Hepatocyte (in vitro differentiated cells): ENCODE data around the gene C14orf180. TPM values are rescaled to one million over a fixed set of nuclear protein-coding genes. Genes with fewer than 3 reads are reported as not detected.

Source experiments
- DNase-seq: peaks from one replicate; pipeline ENCODE4 v3.0.0-alpha.2; 2016; ENCODE audit warnings: low spot score
- H2AFZ ChIP-seq: fragments of 200-600 bp; sonication (generic); 2 replicates; pipeline ENCODE4 v1.6.0; 2016; ENCODE audit warnings: antibody characterized with exemption, mild to moderate bottlenecking
- H3K27ac ChIP-seq: fragments of 200-600 bp; sonication (generic); 2 replicates; pipeline ENCODE4 v1.5.1; 2016; ENCODE audit warnings: mild to moderate bottlenecking
- H3K27me3 ChIP-seq: fragments of 200-600 bp; sonication (generic); 2 replicates; pipeline ENCODE4 v1.6.1; 2016
- H3K36me3 ChIP-seq: fragments of 200-600 bp; sonication (generic); replicated peaks from 2 replicates; pipeline ENCODE4 v1.5.1; 2016; ENCODE audit warnings: low read depth; ENCODE audit not compliant: insufficient read depth
- H3K4me1 ChIP-seq: fragments of 200-600 bp; sonication (generic); 2 replicates; pipeline ENCODE4 v1.5.1; 2016; ENCODE audit warnings: mild to moderate bottlenecking, moderate library complexity; ENCODE audit not compliant: insufficient read depth
- H3K4me2 ChIP-seq: fragments of 200-600 bp; sonication (generic); 2 replicates; pipeline ENCODE4 v1.6.0; 2016
- H3K4me3 ChIP-seq: fragments of 200-600 bp; sonication (generic); 2 replicates; pipeline ENCODE4 v1.5.1; 2016; ENCODE audit warnings: mild to moderate bottlenecking
- H3K79me2 ChIP-seq: fragments of 200-600 bp; sonication (generic); 2 replicates; pipeline ENCODE4 v1.6.0; 2017; ENCODE audit warnings: mild to moderate bottlenecking
- H3K9me2 ChIP-seq: fragments of 200-600 bp; sonication (generic); replicated peaks from 2 replicates; pipeline ENCODE4 v1.6.0; 2017; ENCODE audit warnings: mild to moderate bottlenecking; ENCODE audit not compliant: insufficient read depth
- H3K9me3 ChIP-seq: fragments of 200-600 bp; sonication (generic); 2 replicates; pipeline ENCODE4 v1.5.1; 2016; ENCODE audit warnings: low read depth, mild to moderate bottlenecking
- H4K20me1 ChIP-seq: fragments of 200-600 bp; sonication (generic); 2 replicates; pipeline ENCODE4 v1.6.0; 2016; ENCODE audit warnings: mild to moderate bottlenecking; ENCODE audit not compliant: insufficient read depth, poor library complexity, severe bottlenecking
- EZH2 ChIP-seq: fragments of 200-600 bp; sonication (generic); IDR thresholded peaks from 2 replicates; pipeline ENCODE4 v1.6.1; 2016; ENCODE audit warnings: antibody characterized with exemption, mild to moderate bottlenecking, borderline replicate concordance
- EZH2phosphoT487 ChIP-seq: fragments of 200-600 bp; sonication (generic); IDR thresholded peaks from one replicate; pipeline ENCODE4 v1.6.1; 2018; ENCODE audit warnings: antibody characterized with exemption, mild to moderate bottlenecking, low read depth, moderate library complexity; ENCODE audit not compliant: unreplicated experiment, severe bottlenecking
- WGBS: methylation state at CpG from one replicate; pipeline ENCODE4 v1.1.6; 2016; ENCODE audit warnings: low lambda C conversion rate; ENCODE audit errors: missing lambda C conversion rate; 5-methylcytosine and 5-hydroxymethylcytosine counted together
- polyA plus RNA-seq: library from polyadenylated mRNA; unstranded; fragments of >200 nt; fragmentation: Nextera tagmentation; extraction: Ambion mirVana; gene quantifications from 2 replicates; pipeline ENCODE4 v1.2.1, GENCODE V29; 2016
- total RNA-seq: library from RNA; depleted of rRNA; stranded (reverse); fragments of >200 nt; gene quantifications from 2 replicates; pipeline ENCODE4 v1.2.3, GENCODE V29; 2014
- TF ChIP-seq, protein P1 (sequence below): fragments of 200-600 bp; sonication (generic); IDR thresholded peaks from 2 replicates; pipeline ENCODE4 v1.5.1; 2016; ENCODE audit warnings: antibody characterized with exemption, mild to moderate bottlenecking; ENCODE audit not compliant: poor library complexity

The C14orf180 gene
- total and polyA plus RNA-seq, 2 experiments from 2014 or later: 1.1 to 1.2 TPM

DNA sequence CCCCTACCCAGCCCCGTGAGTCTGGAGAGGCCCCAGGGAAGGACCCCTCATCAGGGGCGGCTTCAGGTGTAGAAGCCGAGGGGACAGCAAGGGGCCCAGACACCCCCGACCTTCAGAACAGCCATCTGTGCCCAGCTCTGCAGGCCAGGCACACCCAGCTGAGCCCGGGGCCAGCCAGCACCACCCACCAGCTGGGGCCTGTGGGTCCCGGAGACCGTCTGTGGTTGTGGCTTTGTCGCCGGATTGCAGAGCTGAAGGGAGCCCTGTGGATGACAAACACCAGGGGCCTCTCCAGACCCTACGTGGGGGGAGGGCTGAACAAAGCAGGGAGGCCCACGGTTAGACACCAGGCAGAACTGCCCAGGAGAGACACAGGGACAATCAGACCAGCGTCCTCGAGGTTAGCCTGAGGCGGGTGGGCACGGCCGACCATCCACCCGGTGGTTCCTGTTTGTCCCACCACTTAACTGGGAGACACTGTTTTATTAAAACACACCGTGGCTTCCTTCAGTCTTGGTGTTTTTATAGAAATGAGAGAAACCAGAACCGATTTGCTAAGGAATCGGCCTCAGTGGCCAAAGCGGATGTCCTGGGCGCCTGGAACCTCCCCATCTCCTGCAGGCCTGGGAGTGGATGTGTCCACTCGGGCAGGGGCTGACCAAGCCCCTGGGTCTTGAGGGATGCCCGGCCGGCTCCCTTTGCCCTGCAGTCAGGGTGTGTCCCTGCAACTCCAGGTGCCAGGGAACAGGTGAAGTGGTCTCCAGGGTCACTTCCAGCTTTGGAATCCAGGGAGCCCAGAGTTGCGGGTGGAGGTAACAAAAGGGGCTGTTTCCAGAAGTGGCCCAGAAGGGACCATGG is 10.0 kb downstream of the C14orf180 start:
- H3K4me2 ChIP-seq: no peak overlapping the region
- no peaks in the 10 kb centered on the region for H3K9me2 ChIP-seq
- TF ChIP-seq EZH2 (no peak), EZH2phosphoT487 (no peak)
- TF ChIP-seq, protein P1, sequence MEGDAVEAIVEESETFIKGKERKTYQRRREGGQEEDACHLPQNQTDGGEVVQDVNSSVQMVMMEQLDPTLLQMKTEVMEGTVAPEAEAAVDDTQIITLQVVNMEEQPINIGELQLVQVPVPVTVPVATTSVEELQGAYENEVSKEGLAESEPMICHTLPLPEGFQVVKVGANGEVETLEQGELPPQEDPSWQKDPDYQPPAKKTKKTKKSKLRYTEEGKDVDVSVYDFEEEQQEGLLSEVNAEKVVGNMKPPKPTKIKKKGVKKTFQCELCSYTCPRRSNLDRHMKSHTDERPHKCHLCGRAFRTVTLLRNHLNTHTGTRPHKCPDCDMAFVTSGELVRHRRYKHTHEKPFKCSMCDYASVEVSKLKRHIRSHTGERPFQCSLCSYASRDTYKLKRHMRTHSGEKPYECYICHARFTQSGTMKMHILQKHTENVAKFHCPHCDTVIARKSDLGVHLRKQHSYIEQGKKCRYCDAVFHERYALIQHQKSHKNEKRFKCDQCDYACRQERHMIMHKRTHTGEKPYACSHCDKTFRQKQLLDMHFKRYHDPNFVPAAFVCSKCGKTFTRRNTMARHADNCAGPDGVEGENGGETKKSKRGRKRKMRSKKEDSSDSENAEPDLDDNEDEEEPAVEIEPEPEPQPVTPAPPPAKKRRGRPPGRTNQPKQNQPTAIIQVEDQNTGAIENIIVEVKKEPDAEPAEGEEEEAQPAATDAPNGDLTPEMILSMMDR: no peak

DNA sequence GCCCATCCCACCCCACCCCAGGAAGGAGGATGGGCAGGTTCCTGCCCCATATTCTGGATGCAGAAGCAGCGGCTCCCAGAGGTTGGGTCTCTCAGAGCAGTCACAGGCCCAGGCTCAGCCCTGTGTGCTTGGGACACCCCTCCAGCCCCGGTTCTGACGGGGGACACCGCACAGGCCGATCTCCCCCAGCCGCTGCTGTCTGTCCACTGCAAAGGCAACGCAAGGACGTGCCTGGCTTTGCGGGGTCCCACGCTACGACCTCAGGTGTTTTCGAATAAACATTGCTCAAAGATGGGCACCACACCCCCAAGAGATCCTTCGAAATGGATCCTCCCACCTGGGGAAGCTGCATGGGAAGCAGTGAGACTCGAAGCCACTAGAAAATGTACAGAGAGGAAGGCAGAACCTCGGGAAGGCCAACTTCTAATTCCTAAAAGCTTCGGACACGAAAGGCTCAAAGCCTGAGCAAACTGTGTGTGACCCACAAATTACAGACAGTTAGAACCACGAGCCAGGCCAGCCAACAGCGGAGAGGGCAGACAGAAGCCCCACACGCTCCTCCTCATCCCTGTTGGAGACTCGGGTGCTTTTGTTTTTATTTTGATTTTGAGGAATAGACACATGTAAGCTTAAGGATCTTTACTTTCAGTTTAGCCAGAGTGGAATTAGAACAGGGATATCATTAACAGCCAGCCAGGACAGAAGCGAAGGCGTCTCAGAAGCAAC is 10.8 kb downstream of the C14orf180 start:
- H3K4me1 ChIP-seq: peaks cover 16% of the 10 kb centered on the region
- no peak overlapping the region for H3K27ac ChIP-seq
- H3K4me3 ChIP-seq: no peak overlapping the region
- no peaks in the 10 kb centered on the region for H3K9me2 ChIP-seq
- H3K4me2 ChIP-seq: no peak overlapping the region
- no peaks in the 10 kb centered on the region for H3K27me3 ChIP-seq
- H2AFZ ChIP-seq: no peak overlapping the region
- no peak for TF ChIP-seq EZH2phosphoT487
- TF ChIP-seq EZH2: no peak
- TF ChIP-seq, protein P1: no peak
- H3K36me3 ChIP-seq: no peaks in the 10 kb centered on the region
- no peaks in the 10 kb centered on the region for H4K20me1 ChIP-seq
- no peaks in the 10 kb centered on the region for H3K79me2 ChIP-seq
- no peak for DNase-seq
- H3K9me3 ChIP-seq: no peaks in the 10 kb centered on the region
- 84% methylated on average over 23 of the region's 23 CpGs for WGBS

More for the DNA sequence above, 10.0 kb downstream of the C14orf180 start:
- no peaks in the 10 kb centered on the region for H3K36me3 ChIP-seq
- no peaks in the 10 kb centered on the region for H3K27me3 ChIP-seq
- WGBS: 84% methylated on average over 22 of the region's 26 CpGs
- H3K79me2 ChIP-seq: no peaks in the 10 kb centered on the region
- H2AFZ ChIP-seq: no peak overlapping the region
- no peaks in the 10 kb centered on the region for H3K9me3 ChIP-seq
- no peaks in the 10 kb centered on the region for H4K20me1 ChIP-seq
- DNase-seq: no peak
- peaks cover 19% of the 10 kb centered on the region for H3K4me1 ChIP-seq
- no peak overlapping the region for H3K27ac ChIP-seq
- H3K4me3 ChIP-seq: no peak overlapping the region

DNA sequence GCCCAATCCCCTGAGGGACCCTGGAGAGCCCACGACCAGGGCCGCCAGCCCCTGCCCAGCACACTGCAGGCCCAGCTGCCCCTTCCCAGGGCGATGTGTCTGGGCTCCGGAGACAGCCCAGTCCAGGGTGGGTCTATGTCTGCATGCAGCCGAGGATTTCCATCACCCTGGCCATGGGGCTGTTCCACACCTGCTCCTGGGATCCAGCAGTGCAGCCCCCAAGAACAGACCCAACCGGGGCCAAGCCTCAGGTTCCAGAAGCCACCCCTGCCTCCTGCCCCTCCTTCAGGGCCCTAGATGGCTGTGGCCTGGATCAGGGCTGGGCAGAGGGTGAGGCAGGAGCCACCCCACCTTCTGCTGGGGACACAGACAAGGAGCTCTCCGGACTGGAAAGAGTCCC is 11.5 kb downstream of the C14orf180 start:
- Histone ChIP-seq H3K9me2 (no peaks in the 10 kb centered on the region), H3K27me3 (no peaks in the 10 kb centered on the region), H3K27ac (no peak overlapping the region), H3K4me1 (peaks cover 16% of the 10 kb centered on the region), H3K9me3 (no peaks in the 10 kb centered on the region), H4K20me1 (no peaks in the 10 kb centered on the region), H3K4me3 (no peak overlapping the region), H3K79me2 (no peaks in the 10 kb centered on the region), H2AFZ (no peak overlapping the region), H3K4me2 (no peak overlapping the region), H3K36me3 (no peaks in the 10 kb centered on the region)
- TF ChIP-seq, protein P1: no peak
- no peak for TF ChIP-seq EZH2phosphoT487
- no peak for TF ChIP-seq EZH2
- 86% methylated on average over 6 of the region's 7 CpGs for WGBS
- no peak for DNase-seq
